Measurements from ENCODE around the gene GCDH.

DNA sequence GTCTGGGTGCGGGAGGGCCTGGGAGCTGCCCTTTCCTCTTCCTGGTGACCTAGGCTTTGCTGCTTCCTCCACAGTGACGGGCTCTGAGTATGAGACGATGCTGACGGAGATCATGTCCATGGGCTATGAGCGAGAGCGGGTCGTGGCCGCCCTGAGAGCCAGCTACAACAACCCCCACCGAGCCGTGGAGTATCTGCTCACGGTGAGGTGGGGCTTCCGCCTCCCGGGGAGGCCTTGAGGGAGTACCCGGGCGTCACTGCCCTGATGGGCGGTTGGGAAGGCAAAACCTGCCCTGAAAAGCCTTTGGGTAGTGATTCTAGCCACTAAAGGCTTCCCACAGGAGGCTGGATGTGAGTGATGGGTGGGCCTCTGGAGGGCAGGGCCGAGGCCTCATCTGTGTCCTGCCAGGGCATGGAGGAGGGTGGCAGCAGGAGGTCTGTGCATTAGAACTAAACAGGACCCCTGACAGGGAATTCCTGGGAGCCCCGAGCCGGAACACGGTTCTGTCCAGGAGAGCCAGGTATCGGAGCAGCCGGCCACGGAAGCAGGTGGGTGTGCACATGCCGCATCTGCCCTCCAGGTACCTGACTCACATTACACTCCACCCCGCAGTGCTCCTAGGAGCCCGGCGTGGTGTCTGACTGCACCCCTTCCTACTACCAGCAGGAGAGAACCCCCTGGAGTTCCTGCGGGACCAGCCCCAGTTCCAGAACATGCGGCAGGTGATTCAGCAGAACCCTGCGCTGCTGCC is 57.8 kb downstream of the GCDH start:
- TF ChIP-seq CTCF (IDR thresholded peaks at IDR 0.05; ENCODE audit: insufficient read depth, low read length), result no peak
- TF ChIP-seq POLR2AphosphoS5 (IDR thresholded peaks at IDR 0.05; ENCODE audit: low read depth), result no peak
- TF ChIP-seq GABPA (IDR thresholded peaks at IDR 0.05; ENCODE audit: low read depth), result no peak
- TF ChIP-seq SPI1 (IDR thresholded peaks at IDR 0.05; ENCODE audit: borderline replicate concordance, low read depth), result no peak
- TF ChIP-seq REST (IDR thresholded peaks at IDR 0.05; ENCODE audit: insufficient replicate concordance, low read depth), result no peak
